Measurements from ENCODE around the gene UBE2J2. TPM values are rescaled to one million over a fixed set of nuclear protein-coding genes. Genes with fewer than 3 reads are reported as not detected.
A peak's percentile ranks its signal among the peaks of the same experiment; 100 is the strongest.

The UBE2J2 gene
- total and polyA plus RNA-seq, 2 of the 4 experiments (the other 2 are of a cell fraction), result 20.6 to 67.5 TPM

GRCh38 chr1:1262071-1262470 is 11.6 kb downstream of the UBE2J2 start:
- peak overlapping the region; percentile 85 for H4K91ac ChIP-seq (ENCODE audit: insufficient read depth, low read depth, low read length)
- no peak for ATAC-seq (ENCODE audit: low read depth)
- no peak overlapping the region for H3K4me2 ChIP-seq (ENCODE audit: low read depth, low read length)
- peak overlapping the region; percentile 100 for H2BK5ac ChIP-seq (ENCODE audit: low read depth, low read length, poor library complexity, severe bottlenecking)
- in situ Hi-C loops (cut with MboI; ENCODE audit: low sequenced_read_pairs) (no loop called here), dilution Hi-C loops (cut with HindIII; ENCODE audit: low sequenced_read_pairs, unreplicated experiment) (no loop called here), intact Hi-C loops (cut with micrococcal nuclease) (no loop called here)
- no TSS peak for BruUV-seq (replicated peaks)
- no peak overlapping the region for H2AK9ac ChIP-seq (replicated peaks; ENCODE audit: low read depth, low read length, poor library complexity)
- no peaks in the 10 kb centered on the region for H3K27me3 ChIP-seq (ENCODE audit: control insufficient read depth, insufficient read depth, low read length)
- peak overlapping the region; percentile 98 for H3K27ac ChIP-seq (ENCODE audit: insufficient read depth, low read length)
- H3K23ac ChIP-seq (ENCODE audit: low read depth, low read length), result no peak overlapping the region
- peak overlapping the region; percentile 12; the same call in 1 of the 2 replicates for H4K5ac ChIP-seq (ENCODE audit: low read depth, low read length)
- H3K56ac ChIP-seq (ENCODE audit: extremely low read depth, insufficient read depth, low read length), result no peak overlapping the region
- no peak overlapping the region for H3K9ac ChIP-seq (ENCODE audit: low read depth, low read length)
- H3K4ac ChIP-seq (ENCODE audit: low read depth, low read length), result peak overlapping the region; percentile 97
- H3K36me3 ChIP-seq (ENCODE audit: control insufficient read depth, insufficient read depth, low read length), result peaks cover 54% of the 10 kb centered on the region
- POLR2A ChIA-PET (ENCODE audit: unreplicated experiment), result no interaction called here
- H2BK15ac ChIP-seq (ENCODE audit: low read depth, low read length), result no peak overlapping the region
- 95% methylated on average over 14 of the region's 17 CpGs; no CpG with 5 or more reads in 1 of the 2 experiments for WGBS, 2 experiments (ENCODE audit: extremely low coverage in 2 of 2, insufficient read length in 1 of 2)
- TF ChIP-seq NFE2L2 (IDR thresholded peaks at IDR 0.05; ENCODE audit: low read depth, low read length) (no peak), CEBPB (IDR thresholded peaks at IDR 0.05; ENCODE audit: low read depth, low read length) (no peak), MXI1 (IDR thresholded peaks at IDR 0.05; ENCODE audit: borderline replicate concordance, low read depth, low read length) (no peak), ELK1 (IDR thresholded peaks at IDR 0.05; ENCODE audit: borderline replicate concordance, low read depth, low read length) (no peak), BHLHE40 (IDR thresholded peaks at IDR 0.05; ENCODE audit: low read depth, low read length) (no peak), RAD21 (IDR thresholded peaks at IDR 0.05; ENCODE audit: low read length) (no peak), RCOR1 (IDR thresholded peaks at IDR 0.05; ENCODE audit: insufficient replicate concordance, low read length) (no peak), POLR2A (IDR thresholded peaks at IDR 0.05; ENCODE audit: low read depth, low read length) (no peak), FOS (IDR thresholded peaks at IDR 0.05; ENCODE audit: low read depth, low read length) (no peak), USF2 (IDR thresholded peaks at IDR 0.05; ENCODE audit: low read depth, low read length) (no peak), RFX5 (IDR thresholded peaks at IDR 0.05; ENCODE audit: low read depth, low read length) (no peak), MAZ (IDR thresholded peaks at IDR 0.05; ENCODE audit: borderline replicate concordance, low read depth, low read length) (no peak), SMC3 (IDR thresholded peaks at IDR 0.05; ENCODE audit: low read depth, low read length) (no peak), MAFK (IDR thresholded peaks at IDR 0.05; ENCODE audit: low read depth, low read length) (no peak)
- TF ChIP-seq, protein P1, sequence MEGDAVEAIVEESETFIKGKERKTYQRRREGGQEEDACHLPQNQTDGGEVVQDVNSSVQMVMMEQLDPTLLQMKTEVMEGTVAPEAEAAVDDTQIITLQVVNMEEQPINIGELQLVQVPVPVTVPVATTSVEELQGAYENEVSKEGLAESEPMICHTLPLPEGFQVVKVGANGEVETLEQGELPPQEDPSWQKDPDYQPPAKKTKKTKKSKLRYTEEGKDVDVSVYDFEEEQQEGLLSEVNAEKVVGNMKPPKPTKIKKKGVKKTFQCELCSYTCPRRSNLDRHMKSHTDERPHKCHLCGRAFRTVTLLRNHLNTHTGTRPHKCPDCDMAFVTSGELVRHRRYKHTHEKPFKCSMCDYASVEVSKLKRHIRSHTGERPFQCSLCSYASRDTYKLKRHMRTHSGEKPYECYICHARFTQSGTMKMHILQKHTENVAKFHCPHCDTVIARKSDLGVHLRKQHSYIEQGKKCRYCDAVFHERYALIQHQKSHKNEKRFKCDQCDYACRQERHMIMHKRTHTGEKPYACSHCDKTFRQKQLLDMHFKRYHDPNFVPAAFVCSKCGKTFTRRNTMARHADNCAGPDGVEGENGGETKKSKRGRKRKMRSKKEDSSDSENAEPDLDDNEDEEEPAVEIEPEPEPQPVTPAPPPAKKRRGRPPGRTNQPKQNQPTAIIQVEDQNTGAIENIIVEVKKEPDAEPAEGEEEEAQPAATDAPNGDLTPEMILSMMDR (conservative IDR thresholded peaks at IDR 0.05; ENCODE audit: low read depth, low read length), result no peak
- CTCF ChIA-PET, result no interaction called here
- H2BK120ac ChIP-seq (ENCODE audit: low read depth, low read length), result peak overlapping the region; percentile 99; the same call in 1 of the 2 replicates
- no peak for DNase-seq
- H3K4me1 ChIP-seq (ENCODE audit: control insufficient read depth, insufficient read depth, low read length), result peaks cover 43% of the 10 kb centered on the region
- H2AFZ ChIP-seq (replicated peaks; ENCODE audit: low read length, poor library complexity), result no peak overlapping the region
- no peak overlapping the region for H3K18ac ChIP-seq (ENCODE audit: low read depth, low read length)
- no peak overlapping the region; the same call in 1 of the 2 replicates for H3K14ac ChIP-seq (replicated peaks; ENCODE audit: low read depth, low read length)
- peaks cover 29% of the 10 kb centered on the region for H3K9me1 ChIP-seq (ENCODE audit: insufficient read depth, low read length)
- H4K20me1 ChIP-seq (ENCODE audit: insufficient read depth, low read length), result peaks cover 13% of the 10 kb centered on the region
- H2AK5ac ChIP-seq (ENCODE audit: low read depth, low read length), result peak overlapping the region; percentile 85; the same call in 1 of the 2 replicates
- H4K8ac ChIP-seq (ENCODE audit: low read depth in 2 of 2, low read length in 2 of 2), result no peak overlapping the region; a peak in 1 of 4 replicates
- H3K79me1 ChIP-seq (ENCODE audit: low read depth in 1 of 2, low read length in 2 of 2), result peaks cover 32 to 73% of the 10 kb centered on the region in 2 experiments
- no peak overlapping the region for H3K4me3 ChIP-seq (ENCODE audit: insufficient read depth, low read depth, low read length)
- peak overlapping the region; percentile 63; the same call in 1 of the 2 replicates for H2BK20ac ChIP-seq (ENCODE audit: low read depth, low read length)
- no peaks in the 10 kb centered on the region for H3K9me3 ChIP-seq (ENCODE audit: control insufficient read depth, insufficient read depth, low read length)

Data from IMR-90 (cell line).